RWPE1 (cell line): Measurements from ENCODE around the gene GNAS-AS1.
A peak's percentile ranks its signal among the peaks of the same experiment; 100 is the strongest.

ENCODE experiments used
- CTCF ChIA-PET: fragments of 350-600 bp; sonication (Branson Sonifier 250); formaldehyde crosslinking; extraction: SDS; loops from one replicate; lab custom pipeline; 2021; lab: Yijun Ruan, JAX
- POLR2A ChIA-PET: fragments of 400-600 bp; formaldehyde crosslinking; extraction: SDS; loops from one replicate; lab custom pipeline; 2020; ENCODE audit warnings: antibody characterized with exemption; ENCODE audit not compliant: low non-redundant PET; lab: Yijun Ruan, JAX
- DNase-seq: peaks from one replicate; pipeline ENCODE4 v3.0.0; 2012; ENCODE audit warnings: low spot score
- H3K27ac ChIP-seq: fragments of 450-650 bp; 2 replicates; pipeline ENCODE4 v1.5.1; 2017
- CTCF ChIP-seq: fragments of 450-650 bp; conservative IDR thresholded peaks from 2 replicates; pipeline ENCODE4 v1.5.1; 2017; ENCODE audit warnings: low read depth, mild to moderate bottlenecking

Gene GNAS-AS1

GRCh38 chr20:58875541-58876134 lies 24.9 kb upstream of the GNAS-AS1 start:
- no peak overlapping the region for H3K27ac ChIP-seq
- POLR2A ChIA-PET = interaction anchor here (0.5 to 1.3 kb wide), 2 partner anchors 9 to 157 kb away, joined by 3 to 4 read pairs; partner anchors contain the start of gene ATP5F1E
- CTCF ChIA-PET = no interaction called here
- DNase-seq = peak; percentile 94
- TF ChIP-seq CTCF = no peak

GRCh38 chr20:58875111-58875510 lies 24.4 kb upstream of the GNAS-AS1 start:
- DNase-seq = no peak
- TF ChIP-seq CTCF = no peak
- ChIA-PET POLR2A (interaction anchor here (1.3 kb wide), 1 partner anchor 157 kb away, joined by 4 read pairs; the partner anchor contains the start of gene ATP5F1E), CTCF (interaction anchor here (0.5 to 1.0 kb wide), 5 partner anchors 10 to 1368 kb away, joined by 3 to 4 read pairs (median 3); no protein-coding TSS in a partner anchor)
- H3K27ac ChIP-seq = no peak overlapping the region

- POLR2A ChIA-PET = interaction anchor here (1.3 kb wide), 1 partner anchor 158 kb away, joined by 4 read pairs; the partner anchor contains the start of gene ATP5F1E
- no peak overlapping the region for H3K27ac ChIP-seq
- no peak for DNase-seq
- no peak for TF ChIP-seq CTCF
- CTCF ChIA-PET = interaction anchor here (0.5 to 1.0 kb wide), 9 partner anchors 10 to 1368 kb away, joined by 3 to 5 read pairs (median 3); partner anchors contain the start of gene ATP5F1E
These were observed 23.8 kb upstream of the GNAS-AS1 start for GRCh38 chr20:58874469-58874868.

GRCh38 chr20:58871533-58872102 lies 20.9 kb upstream of the GNAS-AS1 start:
- CTCF ChIA-PET = interaction anchor here (1.1 to 3.5 kb wide), 3 partner anchors 227 to 584 kb away, joined by 4 to 40 read pairs (median 7); no protein-coding TSS in a partner anchor
- POLR2A ChIA-PET = no interaction called here
- H3K27ac ChIP-seq = no peak overlapping the region
- no peak for DNase-seq
- TF ChIP-seq CTCF = no peak

- POLR2A ChIA-PET = no interaction called here
- no peak overlapping the region for H3K27ac ChIP-seq
- peak; percentile 92 for DNase-seq
- TF ChIP-seq CTCF = peak; percentile 99
- CTCF ChIA-PET = interaction anchor here (0.6 to 3.5 kb wide), 33 partner anchors 9 to 1174 kb away, joined by 3 to 40 read pairs (median 3); partner anchors contain the start of gene ATP5F1E
These were observed 19.8 kb upstream of the GNAS-AS1 start for GRCh38 chr20:58870293-58871014.

GRCh38 chr20:58869662-58870227 lies 19.0 kb upstream of the GNAS-AS1 start:
- ChIA-PET POLR2A (no interaction called here), CTCF (interaction anchor here (0.6 to 3.5 kb wide), 28 partner anchors 10 to 1173 kb away, joined by 3 to 40 read pairs (median 4); partner anchors contain the start of gene ATP5F1E)
- no peak for DNase-seq
- no peak for TF ChIP-seq CTCF
- H3K27ac ChIP-seq = no peak overlapping the region
